ENCODE measurements around the gene DOCK4.

The DOCK4 gene

GRCh38 chr7:111802194-111802772, 403.9 kb downstream of the DOCK4 start:
- TF ChIP-seq CTCF (IDR thresholded peaks at IDR 0.05; ENCODE audit: extremely low read depth, missing control alignments): no peak
- DNase-seq (ENCODE audit: low spot score): no peak

GRCh38 chr7:111801277-111801676, 404.9 kb downstream of the DOCK4 start:
- no peak for TF ChIP-seq CTCF (IDR thresholded peaks at IDR 0.05; ENCODE audit: extremely low read depth, missing control alignments)

GRCh38 chr7:111796671-111797070, 409.5 kb downstream of the DOCK4 start:
- no peak for DNase-seq (ENCODE audit: low spot score)
- no peak for TF ChIP-seq CTCF (IDR thresholded peaks at IDR 0.05; ENCODE audit: extremely low read depth, missing control alignments)

More at GRCh38 chr7:111801277-111801676, 404.9 kb downstream of the DOCK4 start:
- DNase-seq (ENCODE audit: low spot score): no peak

- TF ChIP-seq CTCF (IDR thresholded peaks at IDR 0.05; ENCODE audit: extremely low read depth, missing control alignments): no peak
- no peak for DNase-seq (ENCODE audit: low spot score)
Measured at GRCh38 chr7:111789870-111790269, 416.3 kb downstream of the DOCK4 start.

GRCh38 chr7:111789048-111789320, 417.2 kb downstream of the DOCK4 start:
- TF ChIP-seq CTCF (IDR thresholded peaks at IDR 0.05; ENCODE audit: extremely low read depth, missing control alignments): no peak
- no peak for DNase-seq (ENCODE audit: low spot score)

- no peak for TF ChIP-seq CTCF (IDR thresholded peaks at IDR 0.05; ENCODE audit: extremely low read depth, missing control alignments)
- no peak for DNase-seq (ENCODE audit: low spot score)
Measured at GRCh38 chr7:111788286-111789047, 417.7 kb downstream of the DOCK4 start.

- DNase-seq (ENCODE audit: low spot score): no peak
- TF ChIP-seq CTCF (IDR thresholded peaks at IDR 0.05; ENCODE audit: extremely low read depth, missing control alignments): no peak
Measured at GRCh38 chr7:111787741-111788140, 418.5 kb downstream of the DOCK4 start.
